ENCODE data around the gene NELFCD.
"Not testable (repeated sequence)": the region's sequence is repeated elsewhere in the genome, so short reads cannot be mapped to it uniquely, and the experiment has no call there.

Gene NELFCD

GRCh38 chr20:59027741-59028320 is 46.8 kb downstream of the NELFCD start:
- DNase-seq: no peak

GRCh38 chr20:59028812-59029211 is 47.8 kb downstream of the NELFCD start:
- DNase-seq: no peak

- no peak for DNase-seq
These were observed 50.0 kb downstream of the NELFCD start for GRCh38 chr20:59030911-59031563.

- DNase-seq: no peak
These were observed 50.5 kb downstream of the NELFCD start for GRCh38 chr20:59031564-59032022.

- DNase-seq: peak; percentile 98
These were observed 51.1 kb downstream of the NELFCD start, which contains the start of gene ATP5F1E for GRCh38 chr20:59032023-59032712. TSS of gene ATP5F1E (minus strand) at chr20:59032335. CDS start at chr20:59032251, 84 bp downstream.

- no peak for DNase-seq
These were observed 51.6 kb downstream of the NELFCD start for GRCh38 chr20:59032713-59033059.

- no peak for DNase-seq
These were observed 52.0 kb downstream of the NELFCD start for GRCh38 chr20:59033093-59033492.

GRCh38 chr20:59033616-59034165 is 52.6 kb downstream of the NELFCD start:
- no peak for DNase-seq

- DNase-seq: no peak
These were observed 54.3 kb downstream of the NELFCD start for GRCh38 chr20:59035381-59035780.

- no peak for DNase-seq
These were observed 56.3 kb downstream of the NELFCD start for GRCh38 chr20:59037386-59037785.

GRCh38 chr20:59039233-59039632 is 58.2 kb downstream of the NELFCD start:
- DNase-seq: no peak

GRCh38 chr20:59040667-59041066 is 59.6 kb downstream of the NELFCD start:
- no peak for DNase-seq

GRCh38 chr20:59041487-59041886 is 60.4 kb downstream of the NELFCD start:
- not testable (repeated sequence) for DNase-seq

GRCh38 chr20:59042151-59042795 is 61.2 kb downstream of the NELFCD start, which contains the start of gene PRELID3B:
TSS of gene PRELID3B (minus strand) at chr20:59042786. CDS start at chr20:59042730, 56 bp downstream.
- DNase-seq: no peak

- peak; percentile 97 for DNase-seq
These were observed 62.0 kb downstream of the NELFCD start for GRCh38 chr20:59042796-59043631.

- no peak for DNase-seq
These were observed 62.6 kb downstream of the NELFCD start for GRCh38 chr20:59043698-59044097.

GRCh38 chr20:59044295-59044694 is 63.2 kb downstream of the NELFCD start:
- no peak for DNase-seq

All from hematopoietic multipotent progenitor cell treated with erythropoietin and hydrocortisone succinate and interleukin-3 and kit ligand, for 4 days (in vitro differentiated cells).